GM18502 (cell line): ENCODE measurements around the gene AUTS2.

Experiments used
- ATAC-seq: cut with Tn5 transposase; IDR thresholded peaks from one replicate; pipeline ENCODE4 v1.9.1; 2021; ENCODE audit warnings: mild to moderate bottlenecking; ENCODE audit not compliant: unreplicated experiment, poor library complexity

AUTS2 gene

DNA sequence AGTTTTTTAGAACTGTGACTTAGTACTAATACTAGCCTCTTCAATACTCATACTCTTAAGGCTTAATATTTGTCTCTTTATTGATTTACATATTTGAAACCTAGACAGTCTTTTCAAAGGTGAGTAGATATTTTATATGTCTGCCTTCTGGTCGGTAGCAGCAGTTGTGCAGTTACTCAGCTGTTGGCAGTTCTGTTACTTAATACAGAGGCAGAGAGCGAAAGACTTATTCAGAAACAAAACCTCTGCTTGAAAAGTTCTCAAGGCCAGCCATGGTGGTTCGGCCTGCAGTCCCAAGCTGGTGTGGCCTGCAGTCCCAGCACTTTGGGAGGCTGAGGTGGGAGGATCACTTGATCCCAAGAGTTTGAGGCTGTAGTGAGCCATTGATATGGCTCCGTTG is 84.2 kb downstream of the AUTS2 start:
- no peak for ATAC-seq

DNA sequence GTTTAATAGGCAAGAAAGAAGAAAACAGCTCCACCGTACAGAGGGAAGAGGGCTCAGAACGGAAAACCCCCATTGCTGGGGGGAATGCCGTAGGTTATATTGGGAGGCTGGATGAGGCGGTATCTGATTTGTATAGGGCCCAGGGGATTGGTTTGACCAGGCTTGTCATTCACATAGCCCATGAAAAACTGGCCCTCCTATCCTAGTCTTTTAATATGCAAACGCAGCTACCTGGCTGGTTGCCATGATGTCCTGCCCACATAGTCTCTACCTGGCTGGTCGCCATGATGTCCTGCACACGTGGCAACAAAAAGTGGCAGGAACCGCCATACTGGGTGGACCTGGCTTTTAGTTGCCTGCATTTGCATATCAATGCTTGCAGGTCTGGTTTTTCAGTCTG is 84.7 kb downstream of the AUTS2 start:
- no peak for ATAC-seq

DNA sequence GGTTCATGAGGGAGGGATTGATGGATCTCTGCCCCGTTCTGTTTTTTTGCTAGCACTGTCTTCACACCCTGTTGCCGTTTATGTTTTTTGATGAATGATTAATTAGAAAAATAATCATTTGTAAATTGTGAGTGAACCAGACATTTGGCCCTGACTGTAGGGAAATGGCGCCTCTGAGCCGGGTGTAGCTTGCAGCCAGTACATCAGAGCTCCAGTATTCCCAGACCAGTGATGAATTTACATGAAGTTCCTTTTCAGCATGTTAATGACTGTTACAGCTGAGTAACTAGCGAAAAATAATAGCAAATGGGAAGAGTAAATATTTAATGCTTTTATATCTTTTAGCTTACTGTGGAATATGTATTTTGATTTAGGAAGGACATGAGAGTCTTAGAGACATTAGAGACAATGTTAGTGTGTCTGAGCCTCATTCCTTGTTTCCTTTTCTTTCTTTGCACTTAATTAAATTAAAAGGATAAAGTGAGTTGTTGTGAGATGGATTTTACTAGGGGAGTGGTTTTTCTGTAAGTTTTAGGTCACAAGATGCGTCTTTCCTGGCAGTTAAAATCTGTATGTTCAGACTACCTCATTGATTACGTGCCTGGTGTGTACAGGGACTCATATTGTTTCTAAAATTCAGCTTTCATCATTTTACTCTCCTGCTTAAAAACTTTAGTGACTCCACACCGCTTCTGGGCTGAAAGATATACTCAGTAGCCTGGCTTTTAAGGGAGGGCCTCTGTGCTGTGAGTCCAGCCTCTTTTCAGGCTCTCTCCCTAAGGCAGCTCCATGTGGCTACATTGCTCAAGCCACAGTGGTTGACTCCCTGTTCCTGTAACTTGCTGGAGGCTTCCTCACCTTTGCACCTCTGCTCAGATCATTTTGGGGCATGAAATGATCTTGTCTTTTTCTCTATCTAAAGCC is 86.4 kb downstream of the AUTS2 start:
- ATAC-seq, result no peak

DNA sequence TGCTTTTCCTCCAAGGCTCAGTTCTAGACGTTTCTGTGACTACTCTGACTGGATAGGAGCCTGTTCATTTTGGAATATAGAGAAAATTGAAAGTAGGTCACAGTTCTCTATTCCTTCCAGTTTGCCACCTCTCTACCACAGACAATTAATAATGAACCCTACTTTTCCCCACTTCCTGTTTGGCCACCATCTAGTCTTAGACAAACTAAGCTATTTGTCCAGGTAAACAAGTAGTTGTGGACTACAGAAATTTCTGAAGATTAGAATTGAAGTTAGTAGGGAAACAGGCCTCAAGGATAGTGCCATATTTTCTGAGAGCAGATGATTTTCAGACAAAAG is 87.0 kb downstream of the AUTS2 start:
- ATAC-seq, result peak; percentile 36

DNA sequence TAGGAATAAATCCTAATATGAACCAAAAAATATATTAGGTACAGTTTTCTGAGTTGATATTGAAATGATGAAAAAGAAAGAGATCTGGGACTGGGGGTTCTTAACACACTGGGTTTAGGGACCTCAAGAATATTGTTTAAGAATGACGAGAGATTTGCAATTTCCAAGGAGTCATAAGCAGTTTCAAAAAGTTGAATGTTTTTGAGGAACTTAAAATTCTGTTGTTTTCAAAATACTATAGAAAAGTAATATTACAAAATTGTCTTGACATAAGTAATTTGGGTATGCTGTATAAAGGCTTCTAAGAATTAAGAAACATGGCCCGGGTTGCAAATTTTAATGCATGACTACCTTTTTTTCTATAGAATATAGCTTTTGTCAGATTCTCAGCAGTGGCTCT is 88.1 kb downstream of the AUTS2 start:
- no peak for ATAC-seq

DNA sequence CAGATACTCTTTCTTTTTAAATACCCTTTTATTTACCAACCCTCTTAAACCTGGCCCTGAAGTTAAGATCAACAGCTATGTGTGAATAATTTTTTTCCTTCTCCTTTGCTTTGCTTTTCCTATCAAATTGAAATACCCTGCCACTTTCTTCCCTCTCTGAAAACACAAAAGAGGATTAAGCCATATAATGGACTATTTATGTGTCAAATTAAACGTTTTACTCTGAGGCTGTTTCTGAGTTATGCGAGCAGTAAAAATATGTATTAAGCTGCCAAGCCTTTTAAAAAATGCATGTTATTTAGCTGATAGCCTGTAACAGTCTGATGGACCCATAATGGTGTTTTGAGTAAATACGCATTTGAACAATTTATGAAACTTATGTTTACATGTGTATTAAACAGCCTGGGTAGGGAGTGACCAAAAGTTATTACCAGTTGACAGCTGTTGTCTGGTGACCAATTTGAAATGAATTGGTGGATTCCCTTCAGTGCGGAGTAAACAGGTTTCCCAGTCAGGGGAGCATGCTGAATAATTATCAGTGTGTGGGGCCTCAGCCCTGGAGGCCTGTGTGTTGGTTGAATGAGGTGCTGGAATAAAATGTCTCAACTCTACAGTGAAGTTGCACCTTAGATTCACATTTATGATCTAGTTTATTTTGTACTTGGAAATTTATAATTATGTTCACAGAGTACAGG is 89.6 kb downstream of the AUTS2 start:
- ATAC-seq, result no peak

DNA sequence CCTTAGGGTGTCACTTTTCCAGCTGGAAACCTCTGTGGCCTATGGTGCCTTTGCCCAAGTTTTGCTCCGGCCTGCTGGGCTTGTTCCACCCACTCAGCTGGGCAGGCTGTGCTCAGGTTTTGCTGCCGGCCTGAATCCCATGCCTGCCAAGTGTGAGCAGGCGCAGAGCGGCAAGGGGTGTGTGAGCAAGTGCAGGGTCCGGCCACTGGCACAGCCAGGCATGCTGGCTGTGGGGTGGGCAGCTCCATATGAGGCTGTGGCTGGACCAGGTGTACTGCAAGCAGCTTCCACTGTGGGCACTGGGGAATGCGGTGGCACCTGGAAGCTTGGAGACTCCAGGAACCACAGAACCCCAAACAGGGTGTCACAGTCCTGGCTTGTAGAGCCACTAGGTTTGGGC is 92.1 kb downstream of the AUTS2 start:
- ATAC-seq, result no peak

DNA sequence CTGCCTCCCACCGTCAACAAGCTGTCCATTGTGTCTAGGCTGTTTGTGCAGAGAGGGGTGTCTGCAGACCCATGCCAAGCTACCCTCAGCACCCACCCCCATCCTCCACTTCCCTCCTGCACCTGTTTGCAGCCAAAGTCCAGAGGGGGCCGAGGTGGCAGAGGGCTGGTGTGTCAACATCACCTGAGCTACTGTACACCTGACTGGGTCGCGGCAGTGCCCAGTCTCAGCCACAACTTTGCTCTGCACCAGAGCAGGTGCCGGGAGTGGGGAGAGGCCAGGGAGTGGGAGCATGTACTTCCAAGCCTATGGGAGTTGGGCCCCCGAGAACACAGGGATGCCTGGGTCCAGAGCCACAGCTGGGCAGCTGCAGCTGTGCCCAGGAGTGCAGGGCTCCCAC is 93.1 kb downstream of the AUTS2 start:
- ATAC-seq, result no peak

DNA sequence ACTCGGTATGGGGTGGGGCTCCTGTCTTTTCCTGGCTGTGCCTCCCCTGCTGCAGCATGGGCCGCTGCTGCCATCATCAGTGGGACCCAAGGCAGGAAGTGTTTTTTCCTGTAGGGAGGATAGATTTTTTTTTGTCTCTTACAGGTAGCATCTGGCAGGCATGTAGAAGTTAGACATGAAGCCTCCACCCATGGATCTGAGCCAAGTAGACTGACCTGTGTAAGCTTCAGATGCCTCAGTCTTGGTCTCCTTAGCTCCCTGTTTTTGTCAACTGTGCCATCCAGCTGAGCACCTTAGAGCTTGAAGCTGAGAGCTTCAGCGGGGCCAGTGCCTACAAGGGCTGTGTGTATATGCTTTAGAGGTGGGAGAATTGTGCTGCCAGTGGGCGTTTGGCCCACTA is 93.5 kb downstream of the AUTS2 start:
- ATAC-seq, result no peak

DNA sequence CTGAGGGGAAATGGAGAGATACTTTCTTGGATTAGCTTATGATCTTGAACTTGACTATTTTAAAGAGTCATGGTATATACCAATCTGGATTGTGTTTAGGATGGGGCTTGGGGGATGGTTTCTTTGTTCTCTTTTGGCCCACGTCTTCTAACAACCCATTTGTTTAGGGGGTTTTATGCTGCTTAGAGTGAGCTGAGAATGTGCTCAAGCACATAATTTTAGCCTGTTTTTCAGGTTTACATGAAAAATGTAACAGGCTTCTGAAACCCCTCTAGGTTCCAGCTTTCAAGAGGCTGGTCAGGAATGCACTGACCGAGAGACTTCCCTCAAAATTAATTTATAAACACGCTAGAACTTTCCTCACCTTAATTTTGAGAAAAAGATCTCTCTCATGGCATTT is 94.3 kb downstream of the AUTS2 start:
- no peak for ATAC-seq

DNA sequence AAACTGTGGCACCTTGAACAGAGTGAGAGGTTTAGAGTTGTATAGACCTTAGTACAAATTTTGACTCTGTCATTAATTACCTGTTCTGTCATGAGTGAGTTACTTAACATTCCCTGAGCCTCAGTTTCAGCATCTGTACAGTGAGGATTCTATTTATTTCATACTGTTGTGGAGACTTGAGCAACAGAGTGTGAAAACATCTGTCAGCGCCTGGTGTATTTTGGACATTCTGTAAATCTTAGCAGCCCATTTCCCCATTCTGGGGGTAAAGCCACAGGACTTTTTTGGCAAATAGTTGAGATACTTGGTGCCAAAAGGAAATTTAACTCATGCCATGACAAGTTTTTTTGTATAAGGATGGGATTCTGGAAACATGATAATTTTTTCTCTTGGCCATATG is 94.8 kb downstream of the AUTS2 start:
- ATAC-seq, result no peak

DNA sequence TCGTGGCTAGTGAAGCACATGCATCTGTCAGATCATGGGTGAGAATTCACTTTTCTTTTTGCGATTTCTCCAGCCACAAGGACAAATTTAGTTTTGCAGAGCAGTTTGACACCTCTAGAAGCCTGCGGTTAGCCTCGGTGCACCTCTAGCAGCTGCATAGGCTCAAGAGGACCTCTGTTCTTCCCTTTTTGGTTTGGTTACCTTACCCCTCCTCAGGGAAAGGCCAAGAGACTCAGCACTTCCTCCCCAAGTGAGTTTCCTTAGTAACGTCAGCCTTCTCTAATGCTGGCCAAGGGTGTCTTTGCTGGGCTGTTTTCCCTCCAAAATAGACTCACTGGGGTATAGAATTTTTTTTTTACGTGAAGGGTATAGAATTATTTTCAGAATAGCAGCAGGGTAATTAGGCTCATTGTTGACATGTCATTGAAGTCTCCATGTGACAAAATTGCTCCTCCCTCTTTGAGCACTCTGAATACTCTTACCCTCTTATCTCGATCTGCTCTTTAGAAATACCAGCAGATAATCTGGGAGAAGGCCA is 97.8 kb downstream of the AUTS2 start:
- peak; percentile 89 for ATAC-seq

DNA sequence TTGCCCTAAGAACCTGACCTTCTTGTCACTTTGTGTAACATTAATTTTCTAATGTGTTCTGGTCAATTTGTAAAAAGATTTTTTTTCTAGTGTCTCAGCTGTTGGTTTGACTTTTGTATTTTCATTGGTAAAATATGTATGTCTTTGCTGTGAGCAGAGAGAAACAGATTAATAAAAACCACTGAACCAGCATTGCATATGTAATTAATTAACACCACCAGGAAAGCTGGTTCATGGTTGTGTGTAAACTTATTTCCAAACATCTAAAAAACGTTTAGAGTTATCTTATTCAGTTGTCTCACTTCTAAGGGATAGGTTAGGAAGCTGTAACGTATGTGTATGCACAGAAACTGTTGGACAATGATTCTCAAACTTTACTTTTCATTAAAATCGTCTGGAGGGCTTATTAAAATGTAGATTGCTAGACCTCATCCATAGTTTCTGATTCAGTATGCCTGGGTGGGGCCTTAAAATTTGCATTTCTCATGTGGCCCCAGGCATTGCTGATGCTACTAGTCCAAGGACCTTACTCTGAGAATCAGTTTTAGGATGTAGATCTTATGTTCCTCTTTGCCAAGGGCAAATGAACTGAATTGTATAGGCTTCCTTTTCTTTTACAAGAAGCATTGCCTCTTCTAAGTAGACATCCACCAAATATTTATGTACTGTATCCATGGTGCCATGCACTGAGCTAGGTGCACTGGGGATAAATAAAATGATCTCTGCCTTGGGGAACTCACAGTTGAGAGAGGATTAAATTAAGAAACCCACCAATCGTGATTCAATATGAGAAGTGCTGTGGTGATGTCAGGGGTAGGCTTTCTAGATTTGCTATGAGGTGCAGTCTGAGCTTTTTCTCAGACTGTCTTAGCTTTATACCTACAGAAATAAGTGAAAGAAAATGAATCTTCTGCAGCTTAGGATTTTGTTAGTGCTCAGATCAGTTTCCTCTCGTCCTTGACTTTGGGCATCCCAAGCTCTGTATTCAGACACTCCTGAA is 98.7 kb downstream of the AUTS2 start:
- no peak for ATAC-seq

DNA sequence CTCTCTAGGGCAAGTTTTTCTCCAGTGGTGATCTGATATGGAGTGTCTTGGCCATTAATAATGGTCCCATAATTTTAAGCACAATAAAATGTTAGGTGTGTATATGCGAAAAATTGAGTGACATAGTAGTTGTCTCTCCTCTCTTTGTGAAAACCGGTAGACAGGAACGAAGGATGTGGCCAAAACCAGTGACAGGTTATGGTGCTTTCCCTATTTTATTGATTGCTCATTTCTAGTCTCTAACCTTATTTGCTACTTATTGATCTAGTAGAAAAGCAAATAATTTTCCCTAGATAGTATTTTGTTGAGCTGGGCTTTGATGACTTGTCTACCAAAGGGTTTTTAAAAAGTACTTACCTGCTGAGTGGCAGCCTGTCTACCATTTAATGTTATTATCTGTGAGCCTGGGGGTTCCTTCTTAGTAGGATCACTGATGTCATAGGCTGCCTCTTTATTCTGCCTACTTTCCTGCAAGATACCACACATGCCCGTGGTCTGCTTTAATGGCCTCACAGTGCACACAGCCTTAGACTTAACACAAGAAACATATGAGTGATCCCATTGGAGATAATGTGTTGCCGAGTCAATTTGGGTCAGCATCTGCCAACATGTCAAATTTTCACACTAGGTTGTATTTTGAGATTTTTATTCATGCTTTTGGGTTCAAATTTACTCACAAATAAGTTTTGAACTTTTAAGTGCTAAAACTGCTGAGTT is 100.0 kb downstream of the AUTS2 start:
- no peak for ATAC-seq

DNA sequence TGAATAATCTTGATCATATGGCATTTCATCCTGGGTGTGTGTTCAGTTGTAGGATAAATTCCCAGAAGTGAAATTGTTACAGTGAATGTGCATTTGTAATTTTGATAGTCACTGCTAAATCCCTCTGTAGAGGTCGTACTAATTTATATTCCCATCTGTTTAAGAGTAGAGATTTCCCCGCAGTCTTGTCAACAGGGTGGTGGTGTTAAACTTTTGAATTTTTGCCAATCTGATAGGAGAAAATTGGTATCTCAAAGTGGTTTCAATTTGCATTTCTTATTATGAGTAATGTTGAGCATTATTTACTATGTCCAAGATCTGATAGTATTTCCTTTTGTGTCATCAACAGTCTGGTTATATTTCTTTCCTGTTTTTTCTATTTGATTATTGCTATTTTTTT is 101.7 kb downstream of the AUTS2 start:
- ATAC-seq, result no peak

DNA sequence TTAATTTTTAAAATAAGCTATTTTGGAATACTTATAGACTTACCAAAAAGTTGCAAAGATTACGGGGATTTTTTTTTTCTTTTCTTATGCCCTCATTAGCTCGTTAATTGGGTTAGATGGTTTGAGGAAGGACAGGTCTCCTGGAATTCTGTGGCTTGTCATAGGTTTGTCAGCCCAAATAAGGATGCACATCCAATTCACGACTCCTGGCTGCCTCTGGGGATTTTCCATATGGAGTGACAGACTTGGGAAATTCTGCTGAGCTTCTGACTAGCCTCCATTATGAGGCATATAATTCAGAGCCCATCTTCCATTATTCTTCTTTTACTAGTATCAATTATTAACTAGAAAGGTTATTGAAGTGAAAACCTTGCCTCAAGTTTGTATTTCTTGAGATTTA is 102.1 kb downstream of the AUTS2 start:
- ATAC-seq, result no peak

DNA sequence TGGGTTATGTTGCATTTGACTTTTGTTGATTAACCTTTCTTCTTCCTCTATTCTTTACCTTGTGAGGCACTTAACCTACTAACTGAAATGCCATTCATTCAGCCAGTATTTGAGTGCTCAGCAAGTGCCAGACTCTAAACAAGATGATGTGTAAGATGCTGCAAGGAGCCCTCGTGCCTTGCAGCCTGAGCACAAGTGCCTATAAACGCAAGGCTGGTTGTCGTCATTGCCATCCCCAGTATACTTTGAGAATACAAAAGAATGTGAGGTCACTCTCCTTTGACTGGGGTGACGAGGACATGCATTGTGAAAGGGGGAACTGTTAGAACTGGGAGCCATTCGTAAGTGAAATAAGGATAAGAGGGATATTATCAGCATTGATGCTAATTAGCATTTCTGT is 103.0 kb downstream of the AUTS2 start:
- ATAC-seq, result no peak

DNA sequence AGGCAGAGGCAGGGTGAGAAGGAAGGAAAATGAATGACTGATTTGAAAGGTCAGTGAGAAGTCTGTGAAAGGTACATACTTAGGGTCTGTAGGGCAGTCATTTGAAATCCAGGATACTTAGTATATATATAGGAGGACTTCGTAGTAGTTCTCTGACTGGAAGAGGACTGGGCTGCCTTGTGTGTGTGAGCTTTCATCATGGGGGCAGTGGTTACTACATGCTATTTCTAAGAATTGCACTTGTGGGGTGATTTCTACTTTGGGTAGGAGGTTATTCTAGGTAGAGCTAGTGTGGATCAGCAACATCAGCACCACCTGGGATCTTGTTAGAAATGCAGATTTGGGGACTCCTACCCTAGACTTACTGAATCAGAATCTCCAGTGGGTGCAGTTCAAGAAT is 104.1 kb downstream of the AUTS2 start:
- no peak for ATAC-seq

DNA sequence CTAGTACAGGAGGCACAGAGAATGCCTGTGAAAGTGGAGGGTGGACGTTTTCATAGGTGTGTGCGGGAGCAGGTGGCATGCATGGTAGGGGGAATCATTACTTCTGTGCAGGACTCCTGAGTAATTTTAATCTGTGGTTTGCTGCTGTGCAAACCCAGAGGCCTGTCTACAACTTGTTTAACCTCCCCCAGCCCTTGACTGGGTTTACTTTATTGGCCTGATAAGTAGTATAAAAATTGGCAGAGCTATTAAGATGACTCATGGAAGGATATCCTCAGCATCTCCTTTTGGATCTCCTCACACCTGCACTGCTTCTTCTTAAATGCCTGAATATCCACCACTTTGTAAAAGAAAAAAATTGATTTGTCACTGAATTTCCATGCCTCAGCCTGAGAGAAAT is 104.8 kb downstream of the AUTS2 start:
- no peak for ATAC-seq

DNA sequence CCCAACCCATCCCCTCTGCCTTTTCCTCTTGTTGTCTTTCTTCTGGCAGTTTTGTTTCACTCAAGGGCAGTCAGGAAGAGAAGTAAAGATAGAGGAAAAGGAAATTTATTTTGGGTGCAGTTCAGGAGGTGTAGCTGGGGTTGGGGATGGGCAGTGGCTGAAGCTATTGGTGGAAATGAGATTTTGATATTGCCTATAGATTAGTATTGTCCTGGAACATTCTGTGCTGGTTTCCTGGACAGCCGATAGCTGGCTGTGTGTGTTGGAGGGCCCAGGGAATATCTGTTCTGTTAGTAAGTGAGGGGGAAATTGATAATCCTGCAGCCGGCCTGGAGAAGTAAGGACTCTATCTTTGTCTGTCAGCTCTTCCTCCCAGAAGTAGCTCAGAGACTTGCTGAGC is 107.8 kb downstream of the AUTS2 start:
- no peak for ATAC-seq
